K562 (cell line): ENCODE data around the gene CDKN3. TPM values are rescaled to one million over a fixed set of nuclear protein-coding genes. Genes with fewer than 3 reads are reported as not detected.

Experiments used
- ATAC-seq: fragments of 200-7000 bp; cut with Tn5 transposase; 3 replicates; pipeline ENCODE4 v1.9.1; 2020; ENCODE audit warnings: moderate library complexity
- BruUV-seq: library from RNA; stranded (reverse); fragments of 400-500 nt; replicated peaks from 2 replicates; lab custom pipeline; 2021; lab: Mats Ljungman, UMichigan
- CTCF ChIA-PET: fragments of 300-600 bp; formaldehyde crosslinking; extraction: SDS; loops from one replicate; lab custom pipeline; 2021; ENCODE audit warnings: low intra/inter-chr PET ratio; lab: Yijun Ruan, JAX
- POLR2A ChIA-PET: fragments of 300-600, 350-650 bp; sonication (Branson Sonifier 250); formaldehyde crosslinking; extraction: SDS; loops from one replicate; lab custom pipeline; 2021; ENCODE audit warnings: antibody characterized with exemption, inconsistent platforms; lab: Yijun Ruan, JAX
- DNase-seq, 4 experiments: peaks; one replicate each; pipeline versions ENCODE4 v3.0.0 to v3.0.0-alpha.2; 2011 to 2018; ENCODE audit warnings: low spot score in 3 of 4, mixed read lengths in 3 of 4; ENCODE audit errors: extremely low read depth in 1 of 4
- FAIRE-seq: peaks from 2 replicates; lab custom pipeline; 2011; peaks lifted over from hg19 to GRCh38; lab: Jason Lieb, UNC
- H2AFZ ChIP-seq: 2 replicates; pipeline ENCODE4 v1.6.0; 2011; ENCODE audit warnings: low read depth, low read length, control low read depth, inconsistent platforms
- H3K27ac ChIP-seq: fragments of 200-600 bp; 3 replicates; pipeline ENCODE4 v1.8.0; 2011; ENCODE audit warnings: low read depth, mild to moderate bottlenecking, control low read depth, inconsistent platforms, low read length, moderate library complexity, mixed read lengths; ENCODE audit errors: extremely low read depth
- H3K27me3 ChIP-seq, 2 experiments: fragments of 300-600 bp in 1 of 2; 2 replicates in 1 of 2; 3 replicates in 1 of 2; pipeline versions ENCODE4 v1.6.0 to v1.8.0; 2011; ENCODE audit warnings: inconsistent platforms in 2 of 2, low read length in 2 of 2, mild to moderate bottlenecking in 1 of 2, mixed read lengths in 1 of 2, moderate library complexity in 1 of 2; ENCODE audit not compliant: control insufficient read depth in 2 of 2, insufficient read depth in 2 of 2
- H3K36me3 ChIP-seq: fragments of 300-600 bp; 3 replicates; pipeline ENCODE4 v1.8.0; 2011; ENCODE audit warnings: mild to moderate bottlenecking, low read length, inconsistent platforms; ENCODE audit not compliant: control insufficient read depth, insufficient read depth
- H3K4me1 ChIP-seq, 2 experiments: fragments of 200-600 bp in 1 of 2; replicated peaks in 1 of 2; 2 replicates in 1 of 2; 3 replicates in 1 of 2; pipeline versions ENCODE4 v1.5.1 to v1.8.0; 2011; ENCODE audit warnings: inconsistent platforms in 2 of 2, low read length in 2 of 2, mild to moderate bottlenecking in 1 of 2, mixed read lengths in 1 of 2, moderate library complexity in 1 of 2; ENCODE audit not compliant: control insufficient read depth in 2 of 2, insufficient read depth in 2 of 2
- H3K4me2 ChIP-seq: 2 replicates; pipeline ENCODE4 v1.6.1; 2011; ENCODE audit warnings: low read length, control low read depth, inconsistent platforms, mixed read lengths; ENCODE audit not compliant: insufficient read depth
- H3K4me3 ChIP-seq: fragments of 200-600 bp; sonication (generic), shearing (Covaris generic); 2 replicates; pipeline ENCODE4 v1.5.1; 2016; ENCODE audit warnings: control low read depth, inconsistent platforms
- H3K79me2 ChIP-seq: fragments of 200-600 bp; 3 replicates; pipeline ENCODE4 v1.8.0; 2011; ENCODE audit warnings: low read length, inconsistent platforms; ENCODE audit not compliant: control insufficient read depth, insufficient read depth
- H3K9ac ChIP-seq, 2 experiments: 2 replicates each; pipeline versions ENCODE4 v1.6.0 to v1.6.1; 2011; ENCODE audit warnings: low read depth in 2 of 2, low read length in 2 of 2, control low read depth in 1 of 2, inconsistent platforms in 1 of 2, mild to moderate bottlenecking in 1 of 2, mixed read lengths in 1 of 2; ENCODE audit not compliant: insufficient read depth in 1 of 2
- H3K9me1 ChIP-seq: one replicate; pipeline ENCODE4 v1.6.0; 2011; ENCODE audit warnings: inconsistent platforms, mild to moderate bottlenecking, low read length, moderate library complexity; ENCODE audit not compliant: control insufficient read depth, insufficient read depth
- H3K9me3 ChIP-seq: replicated peaks from 2 replicates; pipeline ENCODE4 v1.5.1; 2011; ENCODE audit warnings: low read depth, low read length, inconsistent platforms; ENCODE audit not compliant: control insufficient read depth, insufficient read depth
- H4K20me1 ChIP-seq: replicated peaks from 2 replicates; pipeline ENCODE4 v1.6.1; 2011; ENCODE audit warnings: low read length, inconsistent platforms, mixed read lengths; ENCODE audit not compliant: control insufficient read depth, insufficient read depth
- CCNT2 ChIP-seq: IDR thresholded peaks from 2 replicates; pipeline ENCODE4 v1.6.1; 2011; ENCODE audit warnings: borderline replicate concordance, low read depth, mild to moderate bottlenecking, moderate library complexity, mixed read lengths, low read length; ENCODE audit not compliant: insufficient read length; ENCODE audit errors: extremely low read depth
- KAT7 ChIP-seq: sonication (generic); formaldehyde crosslinking; IDR thresholded peaks from 2 replicates; pipeline ENCODE4 v1.8.0; 2022; ENCODE audit warnings: missing genetic modification reagents, mild to moderate bottlenecking, borderline replicate concordance
- KAT8 ChIP-seq: fragments of 450-650 bp; IDR thresholded peaks from 2 replicates; pipeline ENCODE4 v1.6.1; 2016; ENCODE audit warnings: low read depth, mild to moderate bottlenecking
- MED1 ChIP-seq: sonication (generic); formaldehyde crosslinking; IDR thresholded peaks from 2 replicates; pipeline ENCODE4 v1.8.1; 2023; ENCODE audit warnings: missing genetic modification reagents, borderline replicate concordance
- NBN ChIP-seq: fragments of 450-650 bp; IDR thresholded peaks from 2 replicates; pipeline ENCODE4 v1.6.1; 2016; ENCODE audit warnings: low read depth, mild to moderate bottlenecking
- U2AF2 ChIP-seq: fragments of 200-400 bp; formaldehyde crosslinking; optimal IDR thresholded peaks from 2 replicates; pipeline ENCODE3; 2017; ENCODE audit warnings: low read depth, mild to moderate bottlenecking, low read length
- ZNF311 ChIP-seq: fragments of 250-450 bp; sonication (Bioruptor Pico); IDR thresholded peaks from 2 replicates; pipeline ENCODE4 v1.4.0; 2020; ENCODE audit warnings: mild to moderate bottlenecking, moderate library complexity
- ZNF445 ChIP-seq: fragments of 250-450 bp; sonication (Bioruptor Pico); IDR thresholded peaks from 2 replicates; pipeline ENCODE4 v1.4.0; 2020; ENCODE audit warnings: low read depth, mild to moderate bottlenecking, moderate library complexity
- in situ Hi-C: fragments of 300-500 bp; cut with MboI; formaldehyde crosslinking; loops from 4 replicates; pipeline ENCODE4 v1.15.0; 2018; ENCODE audit warnings: inconsistent platforms, mixed read lengths
- intact Hi-C: fragments of 100-400 bp; cut with micrococcal nuclease; formaldehyde crosslinking; loops from 2 replicates; pipeline ENCODE4 v1.14.2; 2022
- polyA plus RNA-seq, 8 experiments: library from polyadenylated mRNA; depleted of rRNA in 4 of 8; stranded (reverse) in 5 of 8; unstranded in 3 of 8; fragments of >200 nt; fragmentation: Nextera tagmentation in 2 of 8; fragmentation: Illumina TruSeq in 1 of 8; extraction: Ambion mirVana in 2 of 8; extraction: Trizol in 1 of 8; gene quantifications; 2 replicates each; pipeline versions ENCODE4 v1.2.1 to v1.2.3, GENCODE V29; 2011 to 2014; ENCODE audit warnings: inconsistent platforms in 1 of 8, missing spikeins in 1 of 8
- total RNA-seq, 7 experiments: library from RNA; depleted of rRNA in 6 of 7; stranded (reverse); fragments of >200 nt in 6 of 7; fragmentation: Illumina TruSeq in 2 of 7; extraction: Trizol in 2 of 7; gene quantifications; 2 replicates each; pipeline versions ENCODE4 v1.2.1 to v1.2.3, GENCODE V29; 2011 to 2021; ENCODE audit warnings: low replicate concordance in 1 of 7
- TF ChIP-seq, protein P1 (sequence below): fragments of 450-650 bp; conservative IDR thresholded peaks from 2 replicates; pipeline ENCODE4 v1.6.1; 2016; ENCODE audit warnings: missing genetic modification characterization, low read depth, mild to moderate bottlenecking, missing compliant biosample characterization, moderate library complexity
- TF ChIP-seq, protein P2 (sequence below): fragments of 150-350 bp; conservative IDR thresholded peaks from 2 replicates; pipeline ENCODE4 v1.6.1; 2014; ENCODE audit warnings: low read length
- TF ChIP-seq, protein P3 (sequence below): sonication (generic); formaldehyde crosslinking; IDR thresholded peaks from 2 replicates; pipeline ENCODE4 v1.8.1; 2023; ENCODE audit warnings: missing genetic modification reagents, mild to moderate bottlenecking, borderline replicate concordance

CDKN3 gene
- total and polyA plus RNA-seq, 9 of the 15 experiments (the other 6 are each of a cell fraction or from before 2014, with no cell fraction given), result 41.3 to 128 (median 70.7) TPM

DNA sequence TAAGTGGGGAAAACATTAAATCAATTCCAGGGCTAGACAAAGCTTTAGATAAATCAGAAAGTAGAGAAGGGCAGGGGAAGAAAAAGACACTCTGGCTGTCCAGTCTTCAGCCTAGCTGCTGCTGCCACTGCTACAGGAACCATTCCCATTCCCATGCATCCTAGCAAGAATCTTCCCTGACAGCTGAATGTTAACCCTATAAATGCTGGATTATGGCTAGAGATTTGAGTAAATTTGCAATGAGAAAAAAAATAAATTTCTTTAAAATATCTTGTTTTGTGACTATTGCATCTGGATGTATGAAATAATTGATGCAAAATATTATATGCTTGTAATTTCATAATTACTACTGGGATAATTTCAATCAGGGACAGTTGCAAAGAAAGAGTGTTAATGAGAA, 15.0 kb upstream of the CDKN3 start:
- no TSS peak for BruUV-seq
- FAIRE-seq, result no peak
- TF ChIP-seq, protein P1, sequence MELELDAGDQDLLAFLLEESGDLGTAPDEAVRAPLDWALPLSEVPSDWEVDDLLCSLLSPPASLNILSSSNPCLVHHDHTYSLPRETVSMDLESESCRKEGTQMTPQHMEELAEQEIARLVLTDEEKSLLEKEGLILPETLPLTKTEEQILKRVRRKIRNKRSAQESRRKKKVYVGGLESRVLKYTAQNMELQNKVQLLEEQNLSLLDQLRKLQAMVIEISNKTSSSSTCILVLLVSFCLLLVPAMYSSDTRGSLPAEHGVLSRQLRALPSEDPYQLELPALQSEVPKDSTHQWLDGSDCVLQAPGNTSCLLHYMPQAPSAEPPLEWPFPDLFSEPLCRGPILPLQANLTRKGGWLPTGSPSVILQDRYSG, result no peak
- no peak for TF ChIP-seq KAT8
- TF ChIP-seq ZNF445, result no peak
- TF ChIP-seq, protein P2, sequence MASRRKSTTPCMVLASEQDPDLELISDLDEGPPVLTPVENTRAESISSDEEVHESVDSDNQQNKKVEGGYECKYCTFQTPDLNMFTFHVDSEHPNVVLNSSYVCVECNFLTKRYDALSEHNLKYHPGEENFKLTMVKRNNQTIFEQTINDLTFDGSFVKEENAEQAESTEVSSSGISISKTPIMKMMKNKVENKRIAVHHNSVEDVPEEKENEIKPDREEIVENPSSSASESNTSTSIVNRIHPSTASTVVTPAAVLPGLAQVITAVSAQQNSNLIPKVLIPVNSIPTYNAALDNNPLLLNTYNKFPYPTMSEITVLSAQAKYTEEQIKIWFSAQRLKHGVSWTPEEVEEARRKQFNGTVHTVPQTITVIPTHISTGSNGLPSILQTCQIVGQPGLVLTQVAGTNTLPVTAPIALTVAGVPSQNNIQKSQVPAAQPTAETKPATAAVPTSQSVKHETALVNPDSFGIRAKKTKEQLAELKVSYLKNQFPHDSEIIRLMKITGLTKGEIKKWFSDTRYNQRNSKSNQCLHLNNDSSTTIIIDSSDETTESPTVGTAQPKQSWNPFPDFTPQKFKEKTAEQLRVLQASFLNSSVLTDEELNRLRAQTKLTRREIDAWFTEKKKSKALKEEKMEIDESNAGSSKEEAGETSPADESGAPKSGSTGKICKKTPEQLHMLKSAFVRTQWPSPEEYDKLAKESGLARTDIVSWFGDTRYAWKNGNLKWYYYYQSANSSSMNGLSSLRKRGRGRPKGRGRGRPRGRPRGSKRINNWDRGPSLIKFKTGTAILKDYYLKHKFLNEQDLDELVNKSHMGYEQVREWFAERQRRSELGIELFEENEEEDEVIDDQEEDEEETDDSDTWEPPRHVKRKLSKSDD, result no peak
- no peak for TF ChIP-seq ZNF311 (CRISPR knock-in tag)
- TF ChIP-seq CCNT2, result no peak
- TF ChIP-seq KAT7 (CRISPR knock-in tag), result no peak
- no peak for TF ChIP-seq NBN
- TF ChIP-seq MED1 (CRISPR knock-in tag), result no peak
- TF ChIP-seq U2AF2, result no peak
- TF ChIP-seq, protein P3, sequence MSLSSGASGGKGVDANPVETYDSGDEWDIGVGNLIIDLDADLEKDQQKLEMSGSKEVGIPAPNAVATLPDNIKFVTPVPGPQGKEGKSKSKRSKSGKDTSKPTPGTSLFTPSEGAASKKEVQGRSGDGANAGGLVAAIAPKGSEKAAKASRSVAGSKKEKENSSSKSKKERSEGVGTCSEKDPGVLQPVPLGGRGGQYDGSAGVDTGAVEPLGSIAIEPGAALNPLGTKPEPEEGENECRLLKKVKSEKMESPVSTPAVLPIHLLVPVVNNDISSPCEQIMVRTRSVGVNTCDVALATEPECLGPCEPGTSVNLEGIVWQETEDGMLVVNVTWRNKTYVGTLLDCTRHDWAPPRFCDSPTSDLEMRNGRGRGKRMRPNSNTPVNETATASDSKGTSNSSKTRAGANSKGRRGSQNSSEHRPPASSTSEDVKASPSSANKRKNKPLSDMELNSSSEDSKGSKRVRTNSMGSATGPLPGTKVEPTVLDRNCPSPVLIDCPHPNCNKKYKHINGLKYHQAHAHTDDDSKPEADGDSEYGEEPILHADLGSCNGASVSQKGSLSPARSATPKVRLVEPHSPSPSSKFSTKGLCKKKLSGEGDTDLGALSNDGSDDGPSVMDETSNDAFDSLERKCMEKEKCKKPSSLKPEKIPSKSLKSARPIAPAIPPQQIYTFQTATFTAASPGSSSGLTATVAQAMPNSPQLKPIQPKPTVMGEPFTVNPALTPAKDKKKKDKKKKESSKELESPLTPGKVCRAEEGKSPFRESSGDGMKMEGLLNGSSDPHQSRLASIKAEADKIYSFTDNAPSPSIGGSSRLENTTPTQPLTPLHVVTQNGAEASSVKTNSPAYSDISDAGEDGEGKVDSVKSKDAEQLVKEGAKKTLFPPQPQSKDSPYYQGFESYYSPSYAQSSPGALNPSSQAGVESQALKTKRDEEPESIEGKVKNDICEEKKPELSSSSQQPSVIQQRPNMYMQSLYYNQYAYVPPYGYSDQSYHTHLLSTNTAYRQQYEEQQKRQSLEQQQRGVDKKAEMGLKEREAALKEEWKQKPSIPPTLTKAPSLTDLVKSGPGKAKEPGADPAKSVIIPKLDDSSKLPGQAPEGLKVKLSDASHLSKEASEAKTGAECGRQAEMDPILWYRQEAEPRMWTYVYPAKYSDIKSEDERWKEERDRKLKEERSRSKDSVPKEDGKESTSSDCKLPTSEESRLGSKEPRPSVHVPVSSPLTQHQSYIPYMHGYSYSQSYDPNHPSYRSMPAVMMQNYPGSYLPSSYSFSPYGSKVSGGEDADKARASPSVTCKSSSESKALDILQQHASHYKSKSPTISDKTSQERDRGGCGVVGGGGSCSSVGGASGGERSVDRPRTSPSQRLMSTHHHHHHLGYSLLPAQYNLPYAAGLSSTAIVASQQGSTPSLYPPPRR (CRISPR knock-in tag), result no peak

More for the DNA sequence above, 15.0 kb upstream of the CDKN3 start:
- ChIA-PET POLR2A (no interaction called here), CTCF (no interaction called here)
- Histone ChIP-seq H3K4me1 (no peaks in the 10 kb centered on the region; a peak in 1 of 5 replicates), H3K9me3 (no peaks in the 10 kb centered on the region), H2AFZ (no peak overlapping the region), H3K79me2 (no peaks in the 10 kb centered on the region), H3K27me3 (peaks cover 4 to 13% of the 10 kb centered on the region in 2 experiments; a peak in 4 of 5 replicates), H3K9me1 (no peaks in the 10 kb centered on the region), H4K20me1 (no peaks in the 10 kb centered on the region), H3K36me3 (no peaks in the 10 kb centered on the region), H3K4me3 (no peak overlapping the region), H3K27ac (no peak overlapping the region), H3K9ac (no peak overlapping the region), H3K4me2 (no peak overlapping the region)
- DNase-seq (no peak), ATAC-seq (no peak)
- in situ Hi-C loops, result no loop called here
- intact Hi-C loops, result no loop called here
